GM19467 (cell line): Measurements from ENCODE around the gene NMNAT2.
"Not testable (repeated sequence)": the region's sequence is repeated elsewhere in the genome, so short reads cannot be mapped to it uniquely, and the experiment has no call there.

Experiments
- ATAC-seq: cut with Tn5 transposase; IDR thresholded peaks from one replicate; pipeline ENCODE4 v1.9.1; 2021; ENCODE audit warnings: mild to moderate bottlenecking, moderate library complexity; ENCODE audit not compliant: unreplicated experiment

The NMNAT2 gene

DNA sequence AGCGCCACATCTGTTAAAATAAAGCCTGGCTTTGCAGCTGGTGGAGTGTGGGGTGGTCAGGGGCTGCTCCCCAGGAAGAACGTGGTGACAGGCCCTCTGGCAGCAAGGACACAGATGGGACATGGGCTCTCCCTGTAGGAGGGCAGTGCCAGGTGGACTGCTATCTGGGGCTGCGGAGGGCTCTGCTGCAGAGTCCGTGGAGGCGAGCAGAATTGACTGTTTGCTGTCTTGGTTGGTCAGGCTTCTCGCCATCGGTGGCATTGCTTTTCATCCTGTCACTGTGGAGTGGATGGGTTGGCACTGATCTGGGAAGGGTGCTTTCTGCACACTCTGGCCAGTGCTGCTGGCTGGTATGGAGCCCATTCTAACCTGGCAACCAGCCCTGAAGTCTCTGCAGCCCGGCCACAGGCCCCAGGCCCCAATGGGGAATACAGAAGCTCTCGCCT is 129.1 kb downstream of the NMNAT2 start:
- ATAC-seq = no peak

DNA sequence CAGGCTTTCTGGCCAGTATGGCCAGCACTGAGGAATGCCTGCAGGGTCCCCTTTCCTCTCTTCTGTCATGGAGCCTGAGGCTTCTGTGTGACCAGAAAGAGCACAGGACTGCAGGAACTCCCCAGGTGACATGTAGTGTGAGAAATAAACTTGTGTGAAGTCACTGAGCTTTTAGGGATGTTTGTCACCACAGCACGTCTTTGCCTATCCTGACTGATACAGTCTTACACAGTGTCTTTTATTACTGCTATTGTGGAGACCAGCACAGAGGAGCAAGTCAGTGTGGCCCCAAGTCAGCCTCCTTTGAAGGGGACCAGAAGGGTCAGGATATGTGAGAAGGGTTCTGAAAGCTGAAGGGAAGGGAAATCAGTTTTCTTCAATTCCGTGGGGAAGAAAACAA is 129.6 kb downstream of the NMNAT2 start:
- no peak for ATAC-seq

DNA sequence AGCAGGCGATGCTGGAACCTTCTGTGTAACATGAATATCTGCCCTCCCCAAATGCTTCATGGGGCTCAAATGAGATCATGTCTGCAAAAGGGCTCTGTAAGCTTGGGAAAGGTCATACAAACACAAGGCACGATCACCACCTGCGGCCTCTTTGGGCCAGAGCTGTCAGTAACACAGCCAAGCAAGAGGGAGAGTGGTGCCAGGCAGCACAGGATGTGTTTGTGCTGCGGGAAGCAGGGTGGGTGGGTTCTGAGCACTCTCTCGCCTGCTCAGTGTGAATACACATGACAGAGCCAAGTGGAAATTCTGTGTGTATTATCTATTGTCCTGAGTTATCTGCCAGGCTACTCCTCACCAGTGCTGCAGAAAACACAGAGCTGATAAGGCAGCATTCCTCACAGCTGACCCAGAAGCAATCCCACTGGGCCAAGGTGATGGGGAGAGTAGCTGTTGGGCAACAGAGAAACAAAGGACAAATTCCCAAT is 130.9 kb downstream of the NMNAT2 start:
- no peak for ATAC-seq

DNA sequence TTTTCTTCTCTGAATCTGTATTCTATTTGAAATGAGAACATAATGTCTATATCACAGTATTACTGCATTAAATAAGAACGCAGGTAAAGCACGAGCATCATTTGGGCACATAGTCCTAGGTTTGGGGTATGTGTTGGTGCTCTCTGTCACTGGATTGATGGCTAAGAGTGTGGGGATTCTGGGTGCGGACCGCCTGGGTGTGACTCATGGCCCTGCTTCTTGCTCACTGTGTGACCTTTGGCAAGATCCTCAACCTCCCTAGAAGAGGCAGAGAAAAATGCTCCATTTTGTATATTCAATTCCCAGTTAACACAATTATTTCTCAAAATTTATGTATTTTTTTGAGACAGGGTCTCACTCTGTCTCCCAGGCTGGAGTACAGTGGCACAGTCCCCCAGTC is 132.4 kb downstream of the NMNAT2 start:
- no peak for ATAC-seq

DNA sequence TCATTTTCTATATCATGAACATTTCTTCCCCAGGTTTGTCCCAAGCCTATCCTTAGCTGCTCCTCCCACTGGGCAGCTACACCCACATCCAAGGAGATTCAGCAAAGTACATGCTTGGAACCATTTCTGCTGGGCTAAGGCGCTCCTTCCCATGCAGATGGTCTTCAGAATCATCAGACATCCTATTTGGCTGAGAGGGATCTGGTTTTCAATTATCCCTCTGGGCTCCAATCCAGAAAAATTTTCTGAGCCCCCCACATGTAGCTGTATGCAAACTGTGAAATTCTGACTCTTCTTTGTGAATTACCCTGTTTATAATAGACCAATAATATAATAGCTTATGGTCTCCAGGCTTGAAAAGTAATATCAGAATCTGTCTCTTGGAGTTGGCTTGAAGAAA is 132.9 kb downstream of the NMNAT2 start:
- no peak for ATAC-seq

DNA sequence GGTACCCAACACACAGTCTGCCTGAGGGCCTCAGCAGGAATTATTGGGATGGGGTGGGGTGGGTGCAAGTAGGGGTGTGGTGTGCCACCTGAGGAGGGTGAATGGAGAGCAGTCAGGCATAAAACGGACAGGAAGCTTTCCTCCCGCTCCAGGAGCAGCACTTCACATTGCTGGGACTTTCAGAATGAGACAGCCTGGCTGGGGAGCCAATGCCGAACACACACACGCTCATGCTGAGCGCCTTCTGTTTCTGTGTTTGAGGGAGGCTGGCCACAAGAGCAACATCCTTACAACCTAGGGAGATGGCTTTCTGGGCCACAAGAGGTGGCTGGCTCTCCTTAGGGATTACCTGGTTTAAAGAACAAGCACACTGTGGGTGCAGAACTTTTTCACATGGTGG is 134.1 kb downstream of the NMNAT2 start:
- no peak for ATAC-seq

DNA sequence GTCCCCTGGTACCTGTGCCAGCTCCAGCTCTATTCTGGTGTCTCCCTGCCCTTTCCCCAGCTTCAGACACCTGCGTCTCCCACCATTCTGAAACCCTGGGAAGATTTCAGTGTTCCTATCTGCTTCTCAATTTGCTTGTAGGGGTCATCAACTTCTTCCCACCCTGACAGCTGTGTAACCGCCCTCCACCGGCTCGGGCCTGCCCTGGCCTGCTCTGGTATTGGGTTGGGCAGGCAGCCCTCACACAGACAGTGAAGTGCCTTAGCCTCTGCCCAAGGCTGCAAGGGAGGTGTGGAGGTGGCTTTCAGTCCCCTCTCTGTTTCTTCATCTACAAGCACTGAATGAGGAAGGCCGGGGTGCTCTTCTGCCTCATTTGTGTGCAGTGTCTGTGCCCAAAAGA is 134.9 kb downstream of the NMNAT2 start:
- no peak for ATAC-seq

DNA sequence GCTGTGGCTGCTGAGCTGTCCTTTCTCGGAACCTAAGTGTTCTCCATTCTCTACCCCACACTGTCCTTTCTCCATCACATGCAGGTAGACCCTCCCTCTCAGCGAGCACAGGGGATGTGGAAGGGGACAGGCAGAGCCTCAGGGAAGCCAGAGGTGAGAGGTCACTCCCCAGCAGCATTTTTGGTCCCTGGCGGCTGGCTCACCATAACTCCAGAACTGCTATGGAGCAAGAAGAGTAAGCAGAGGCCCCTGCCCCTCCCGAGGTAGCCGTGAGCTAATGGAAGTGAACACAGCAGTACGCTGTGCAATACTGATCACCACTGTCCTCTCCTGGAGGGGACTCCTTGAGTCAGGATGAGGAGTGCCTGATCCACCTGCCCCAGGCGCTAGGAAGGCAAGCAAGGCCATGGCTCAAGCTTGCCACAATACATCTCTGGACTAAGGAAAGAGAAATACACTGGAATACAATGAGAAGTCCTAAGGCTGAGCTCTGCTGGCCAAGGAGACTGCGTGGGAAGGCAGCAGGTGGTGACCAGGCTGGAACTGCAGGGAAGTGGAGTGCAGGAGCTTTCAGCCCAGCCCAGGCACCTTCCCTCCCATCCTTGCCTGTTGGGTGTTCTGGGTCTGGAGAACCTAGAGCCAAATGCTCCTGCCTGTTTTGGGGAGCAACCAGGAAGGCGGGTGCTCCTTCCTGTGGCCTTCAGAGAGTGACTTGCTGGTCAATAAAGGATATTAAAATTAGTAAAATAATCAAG is 135.9 kb downstream of the NMNAT2 start:
- ATAC-seq = no peak

DNA sequence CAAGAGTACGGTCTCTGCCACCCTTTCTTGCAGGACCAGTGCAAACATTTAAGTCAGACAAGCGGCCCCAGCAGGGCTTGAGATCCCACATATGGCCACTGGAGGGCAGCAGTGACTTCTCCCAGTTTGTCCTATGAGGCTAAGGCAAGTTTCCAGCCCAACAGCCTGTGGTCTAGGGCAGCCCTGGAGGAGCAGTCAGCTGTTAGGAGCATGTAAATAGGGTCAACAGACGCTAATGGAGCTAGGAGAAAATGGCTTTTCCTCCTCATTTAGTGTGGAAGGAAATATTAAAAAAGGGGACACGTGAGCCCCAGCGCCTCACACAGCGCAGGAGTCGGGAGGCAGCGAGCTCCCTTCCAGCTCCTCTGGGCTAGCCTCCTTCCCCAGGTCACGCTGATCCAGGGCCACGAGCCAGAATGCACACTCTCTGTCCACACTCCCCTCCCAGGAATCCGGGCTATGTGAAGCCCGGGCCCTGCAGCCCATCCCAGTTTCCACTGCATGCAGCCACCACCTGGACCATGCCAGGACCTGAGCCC is 136.6 kb downstream of the NMNAT2 start:
- ATAC-seq = peak; percentile 72

DNA sequence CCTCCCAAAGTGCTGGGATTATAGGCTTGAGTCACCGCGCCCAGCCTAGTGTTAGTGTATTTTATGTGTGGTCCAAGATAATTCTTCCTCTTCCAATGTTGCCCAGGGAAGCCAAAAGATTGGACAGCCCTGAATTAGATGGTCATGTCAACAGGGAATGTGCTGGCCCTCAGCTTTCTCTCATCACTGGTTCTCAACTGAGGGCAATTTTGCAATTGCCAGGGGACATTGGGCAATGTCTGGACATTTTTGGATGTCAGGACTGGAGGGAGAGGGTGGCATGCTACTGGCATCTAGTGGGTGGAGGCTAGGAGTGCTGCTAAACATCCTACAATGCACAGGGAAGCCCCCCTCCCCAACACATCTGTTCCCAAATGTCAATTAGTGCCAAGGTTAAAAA is 137.1 kb downstream of the NMNAT2 start:
- no peak for ATAC-seq

DNA sequence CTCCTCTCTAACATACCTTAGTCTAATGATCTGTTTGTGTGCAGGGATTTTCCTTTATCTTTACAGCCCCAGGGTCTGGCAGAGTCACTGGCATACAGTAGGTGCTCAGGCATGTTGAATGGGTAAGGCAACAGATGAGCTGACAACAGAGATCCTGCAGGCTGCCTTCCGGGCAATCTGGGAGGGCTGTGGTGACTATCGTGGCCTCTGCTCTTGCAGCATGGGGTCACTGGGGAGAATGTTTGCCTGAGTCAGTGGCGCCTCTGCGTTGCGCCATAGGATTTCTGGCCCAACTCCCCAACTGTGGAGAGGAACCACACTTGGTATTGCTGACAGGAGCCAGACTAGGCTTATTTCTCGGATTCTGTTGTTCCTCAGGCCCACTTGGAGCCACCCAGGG is 138.3 kb downstream of the NMNAT2 start:
- no peak for ATAC-seq

DNA sequence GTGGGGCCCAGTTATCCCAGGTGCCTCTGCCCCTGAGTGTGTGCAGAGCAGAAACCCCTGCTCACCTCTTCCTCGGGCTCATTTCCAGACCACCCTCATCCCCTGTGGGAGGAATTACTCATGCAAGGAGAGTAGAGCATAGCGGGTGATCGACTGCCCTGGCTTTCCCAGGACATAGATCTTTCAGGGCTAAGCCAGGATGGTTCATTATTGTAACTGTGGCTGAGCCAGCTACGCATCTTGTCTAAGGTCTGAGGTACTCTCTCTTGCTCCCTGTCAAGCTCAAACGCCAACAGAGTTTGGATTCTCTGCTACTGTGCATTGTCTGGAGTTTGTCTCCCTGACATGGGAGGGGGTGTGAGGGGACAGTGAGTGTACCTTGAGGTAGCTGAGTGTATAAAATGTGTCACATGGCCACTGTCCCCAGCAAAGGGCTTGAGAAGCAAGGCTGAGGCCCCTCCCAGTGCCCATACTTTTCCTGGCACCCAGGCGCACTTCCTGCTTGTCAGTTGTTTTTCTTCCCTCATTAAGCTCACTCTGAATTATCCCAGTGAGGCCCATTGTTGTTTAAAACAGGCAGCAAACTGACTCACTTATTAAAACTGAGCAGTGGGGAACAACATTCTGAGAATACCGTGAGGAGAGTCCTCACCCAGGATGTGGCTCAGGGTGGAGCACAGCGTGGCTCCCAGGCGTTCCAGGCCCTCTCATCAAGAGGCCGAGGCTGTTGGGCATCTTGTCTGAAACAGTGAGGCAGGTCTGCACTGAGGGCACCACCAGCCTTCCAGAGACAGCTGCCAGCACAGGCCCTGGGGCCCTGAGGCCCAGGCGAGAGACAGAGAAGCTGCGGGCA is 139.2 kb downstream of the NMNAT2 start:
- no peak for ATAC-seq

DNA sequence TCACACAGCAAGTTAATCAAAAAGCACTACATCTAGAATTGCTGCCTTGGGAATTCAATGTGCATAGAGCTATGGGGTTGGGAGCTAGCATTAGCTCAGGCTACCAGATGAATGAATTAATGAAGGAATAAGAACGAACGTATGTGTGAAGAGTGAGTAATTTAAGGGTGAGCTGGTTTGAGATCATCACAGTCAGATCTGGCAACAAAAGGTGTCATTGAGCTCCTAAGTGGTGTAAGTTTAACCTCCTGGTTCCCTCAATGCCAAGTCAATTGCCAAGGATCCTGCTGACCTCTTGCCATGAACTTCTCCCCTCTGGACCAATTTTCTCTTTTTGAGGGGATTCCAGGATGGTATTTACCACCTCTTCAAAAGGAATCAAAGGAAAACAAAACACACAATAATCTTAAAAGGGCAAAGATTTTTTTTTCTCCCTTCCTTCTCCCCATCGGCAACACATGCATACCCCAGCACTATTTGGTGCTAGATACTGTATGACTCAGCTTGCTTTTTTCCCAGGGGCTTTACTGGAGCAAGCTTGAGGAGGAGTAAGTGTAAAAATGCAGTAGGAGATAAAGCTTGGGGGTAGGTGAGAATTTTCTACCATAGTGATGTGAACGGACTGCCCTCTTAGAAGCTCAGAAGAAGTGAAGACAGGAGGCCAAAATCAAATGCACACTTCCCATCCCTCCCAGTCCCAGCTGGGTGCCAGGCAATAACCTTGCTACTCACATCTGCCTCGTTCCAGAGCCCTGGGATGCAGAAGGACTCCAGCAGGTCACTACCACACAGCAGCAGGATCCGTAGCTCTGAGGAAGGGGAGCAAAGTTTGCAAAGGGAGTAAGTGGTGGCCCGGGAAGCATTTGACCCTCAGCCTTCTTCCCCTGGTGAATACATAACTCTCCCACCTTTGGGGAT is 140.1 kb downstream of the NMNAT2 start:
- no peak for ATAC-seq

DNA sequence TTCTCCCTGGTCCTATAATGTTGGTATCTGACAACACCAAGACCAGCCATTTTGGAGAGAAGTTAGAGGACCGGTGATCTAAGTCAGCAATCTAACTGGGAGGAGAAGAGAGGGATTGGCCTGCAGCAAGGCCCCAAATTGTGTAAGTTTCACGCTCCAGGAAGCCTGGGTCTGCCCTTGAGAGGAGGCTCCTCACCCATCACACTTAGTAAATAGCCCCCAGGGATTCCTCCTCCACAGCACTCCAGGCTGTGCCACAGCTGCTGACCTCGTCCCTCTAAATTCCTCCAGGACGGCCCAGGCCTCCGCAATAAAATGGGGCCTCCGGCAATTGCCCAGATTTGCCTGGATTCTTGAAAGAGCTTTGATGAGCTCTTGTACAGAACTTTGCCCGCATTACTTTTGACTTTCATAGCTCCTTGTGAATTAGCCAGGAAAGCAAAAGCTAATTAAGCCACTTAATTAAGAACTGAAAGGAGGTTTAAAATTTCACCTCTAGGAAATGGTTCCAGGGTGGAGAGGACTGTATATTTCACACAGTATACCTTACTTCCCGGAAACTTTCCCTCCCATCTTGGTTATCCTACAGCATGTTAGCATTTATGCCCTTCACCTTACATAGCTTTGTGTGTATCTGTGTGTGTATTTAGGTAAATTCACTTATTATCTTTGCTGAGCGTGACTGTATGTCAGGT is 141.6 kb downstream of the NMNAT2 start:
- no peak for ATAC-seq

DNA sequence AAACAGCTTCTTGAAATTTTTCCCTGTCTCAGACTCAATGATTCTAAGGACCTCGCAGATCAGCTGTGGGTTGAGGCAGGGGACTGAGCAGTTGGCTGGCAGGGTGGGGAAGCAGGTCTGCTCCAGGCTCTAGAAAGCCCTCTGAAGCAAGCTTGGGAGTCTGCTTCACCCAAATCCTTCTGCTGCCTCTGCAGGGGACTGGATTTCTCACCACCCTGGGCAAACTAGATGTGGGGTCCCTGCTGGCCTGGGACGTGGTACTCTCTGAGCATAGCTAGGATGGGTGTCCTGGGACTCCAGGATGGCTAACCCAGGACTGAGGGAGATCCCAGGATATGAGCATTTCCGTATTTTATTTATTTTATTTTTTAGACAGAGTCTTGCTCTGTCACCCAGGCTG is 142.9 kb downstream of the NMNAT2 start:
- no peak for ATAC-seq

DNA sequence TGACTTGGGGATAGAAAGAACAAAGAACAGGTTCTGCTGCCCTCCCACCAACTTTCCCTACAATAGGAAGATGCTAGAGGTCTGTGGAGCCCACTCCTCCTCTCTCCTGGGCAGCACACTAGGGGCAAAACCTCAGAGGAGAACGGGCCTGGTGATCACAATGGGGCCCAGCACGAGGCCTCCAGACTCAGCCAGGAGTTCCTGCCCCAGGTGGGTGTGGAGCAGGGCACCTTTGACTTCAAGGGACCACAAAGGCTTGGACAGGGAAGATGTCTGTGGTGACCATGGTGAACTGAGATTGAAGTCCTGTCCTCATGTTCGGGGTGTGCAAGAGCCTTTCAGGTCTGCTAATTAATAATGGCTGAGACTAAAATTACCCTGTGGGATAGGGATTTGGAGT is 143.3 kb downstream of the NMNAT2 start:
- no peak for ATAC-seq

DNA sequence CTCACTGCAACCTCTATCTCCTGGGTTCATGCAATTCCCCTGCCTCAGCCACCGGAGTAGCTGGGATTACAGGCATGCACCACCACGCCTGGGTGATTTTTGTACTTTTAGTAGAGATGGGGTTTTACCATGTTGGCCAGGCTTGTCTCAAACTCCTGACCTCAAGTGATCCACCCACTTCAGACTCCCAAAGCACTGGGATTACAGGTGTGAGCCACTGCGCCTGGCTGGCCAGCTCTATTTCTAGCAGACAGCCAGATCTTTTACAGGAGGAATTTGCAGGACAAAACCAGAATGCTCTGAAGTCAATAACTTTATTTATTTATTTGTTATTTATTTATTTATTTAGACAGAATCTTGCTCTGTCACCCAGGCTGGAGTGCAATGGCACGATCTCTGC is 144.2 kb downstream of the NMNAT2 start:
- ATAC-seq = not testable (repeated sequence)

DNA sequence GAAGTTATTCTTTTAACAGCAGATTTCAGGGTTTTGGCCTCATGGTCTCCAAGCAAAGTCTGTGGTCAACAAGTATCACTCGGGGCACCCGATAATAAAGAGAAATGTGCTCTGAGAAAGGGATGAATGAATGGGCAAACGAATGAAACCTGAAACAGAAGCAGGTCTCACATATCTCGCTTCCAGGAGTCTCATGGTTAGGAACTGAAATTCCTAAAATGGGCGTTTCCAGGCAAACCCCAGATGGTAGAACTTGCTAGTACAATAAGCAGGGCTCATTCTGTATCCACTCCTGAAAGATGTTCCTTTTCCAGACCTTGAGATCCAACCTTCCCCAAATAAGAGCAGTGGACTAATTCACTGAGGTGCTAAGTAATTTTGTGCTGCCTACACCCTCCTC is 144.9 kb downstream of the NMNAT2 start:
- no peak for ATAC-seq

DNA sequence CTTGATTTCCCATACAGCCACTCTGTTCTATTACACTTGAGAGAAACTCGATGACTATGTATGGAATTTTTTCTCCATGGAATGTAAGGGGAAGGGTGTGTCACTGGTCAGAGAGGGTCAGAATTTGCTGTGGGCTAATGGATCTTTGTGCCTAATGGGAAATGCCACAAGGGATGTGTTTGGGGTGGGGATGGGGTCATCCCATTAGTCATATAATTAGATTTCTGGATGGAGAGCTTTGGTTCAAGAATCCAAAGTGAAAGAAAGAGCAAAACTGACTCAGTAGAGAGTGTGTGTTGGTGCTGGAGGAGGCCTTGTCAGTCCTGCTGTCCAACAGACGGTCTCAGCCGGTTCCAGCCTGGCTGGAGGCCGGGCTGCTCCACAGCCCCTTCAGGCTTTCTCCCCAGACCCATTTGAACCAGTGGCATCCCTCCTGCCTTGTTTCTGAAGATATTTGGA is 145.8 kb downstream of the NMNAT2 start:
- no peak for ATAC-seq

DNA sequence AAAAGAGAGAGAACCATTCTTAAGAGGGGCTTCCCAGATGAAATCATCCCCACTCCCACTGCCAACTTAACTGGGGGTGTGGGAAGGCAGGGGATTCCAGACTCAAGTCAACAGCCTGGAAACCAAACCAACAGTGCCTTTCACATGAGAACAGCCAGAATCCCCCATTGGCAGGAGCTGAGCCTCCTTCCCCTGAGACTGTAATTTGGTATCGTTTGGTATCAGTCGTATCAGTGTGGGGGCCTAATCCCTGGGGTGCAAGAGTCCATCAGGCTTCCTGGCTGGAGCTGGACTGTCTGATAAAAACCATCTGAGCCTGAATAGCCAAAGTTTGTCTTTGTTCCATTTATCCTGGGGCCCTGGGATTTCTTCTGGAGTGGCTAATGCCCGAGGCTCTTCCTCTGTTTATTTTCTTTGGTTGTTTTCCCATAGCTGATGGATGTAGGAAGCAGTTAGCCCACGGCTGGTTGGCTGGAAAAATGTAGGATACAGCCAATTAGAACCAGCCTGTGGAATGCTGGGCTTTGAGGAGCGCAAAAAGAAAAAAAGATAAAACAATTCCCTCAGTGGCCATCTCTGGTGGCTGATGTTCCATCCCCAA is 147.5 kb downstream of the NMNAT2 start:
- ATAC-seq = no peak
